Activated gamma-delta T cell treated with Interleukin-2 at 50 U/mL for 16 hours (primary cell): ENCODE measurements around the gene WDCP.
"Not testable (repeated sequence)": the region's sequence is repeated elsewhere in the genome, so short reads cannot be mapped to it uniquely, and the experiment has no call there.

Source experiments
- DNase-seq: peaks from one replicate; pipeline ENCODE4 v3.0.0-alpha.2; 2020

The WDCP gene

GRCh38 chr2:24058564-24059271 lies 11.5 kb upstream of the WDCP start:
- no peak for DNase-seq

- no peak for DNase-seq
These were observed 8.6 kb upstream of the WDCP start for GRCh38 chr2:24055750-24056149.

GRCh38 chr2:24054366-24055010 lies 7.3 kb upstream of the WDCP start:
- DNase-seq, result no peak

GRCh38 chr2:24052951-24053350 lies 5.8 kb upstream of the WDCP start:
- DNase-seq, result no peak

GRCh38 chr2:24051833-24052232 lies 4.6 kb upstream of the WDCP start:
- DNase-seq, result no peak

- DNase-seq, result peak; percentile 4
These were observed 3.1 kb upstream of the WDCP start for GRCh38 chr2:24050041-24050979.

GRCh38 chr2:24049485-24050021 lies 2.4 kb upstream of the WDCP start, which contains the start of gene FKBP1B:
TSS of gene FKBP1B (plus strand) at chr2:24049741. CDS start at chr2:24049850, 109 bp downstream.
- DNase-seq, result peak; percentile 47

GRCh38 chr2:24048769-24049484 lies 1.7 kb upstream of the WDCP start:
- no peak for DNase-seq

GRCh38 chr2:24047703-24048033 lies 477 bp upstream of the WDCP start:
- DNase-seq, result no peak

- DNase-seq, result no peak
These were observed 627 bp downstream of the WDCP start for GRCh38 chr2:24046599-24046929.

GRCh38 chr2:24045511-24046508 lies 1.4 kb downstream of the WDCP start:
- DNase-seq, result no peak

GRCh38 chr2:24043133-24043532 lies 4.1 kb downstream of the WDCP start:
- DNase-seq, result not testable (repeated sequence)

- DNase-seq, result no peak
These were observed 6.7 kb downstream of the WDCP start for GRCh38 chr2:24040511-24040910.

GRCh38 chr2:24038786-24039499 lies 8.2 kb downstream of the WDCP start:
- no peak for DNase-seq

- no peak for DNase-seq
These were observed 21.0 kb downstream of the WDCP start for GRCh38 chr2:24026233-24026632.

- DNase-seq, result no peak
These were observed 22.1 kb downstream of the WDCP start for GRCh38 chr2:24024996-24025663.

GRCh38 chr2:24024018-24024417 lies 23.2 kb downstream of the WDCP start:
- no peak for DNase-seq

GRCh38 chr2:24022975-24023575 lies 24.1 kb downstream of the WDCP start:
- no peak for DNase-seq

- DNase-seq, result no peak
These were observed 24.7 kb downstream of the WDCP start for GRCh38 chr2:24022324-24022974.
